Measurements from ENCODE around the gene CHD3.
"Not testable (repeated sequence)": the region's sequence is repeated elsewhere in the genome, so short reads cannot be mapped to it uniquely, and the experiment has no call there.

The CHD3 gene

DNA sequence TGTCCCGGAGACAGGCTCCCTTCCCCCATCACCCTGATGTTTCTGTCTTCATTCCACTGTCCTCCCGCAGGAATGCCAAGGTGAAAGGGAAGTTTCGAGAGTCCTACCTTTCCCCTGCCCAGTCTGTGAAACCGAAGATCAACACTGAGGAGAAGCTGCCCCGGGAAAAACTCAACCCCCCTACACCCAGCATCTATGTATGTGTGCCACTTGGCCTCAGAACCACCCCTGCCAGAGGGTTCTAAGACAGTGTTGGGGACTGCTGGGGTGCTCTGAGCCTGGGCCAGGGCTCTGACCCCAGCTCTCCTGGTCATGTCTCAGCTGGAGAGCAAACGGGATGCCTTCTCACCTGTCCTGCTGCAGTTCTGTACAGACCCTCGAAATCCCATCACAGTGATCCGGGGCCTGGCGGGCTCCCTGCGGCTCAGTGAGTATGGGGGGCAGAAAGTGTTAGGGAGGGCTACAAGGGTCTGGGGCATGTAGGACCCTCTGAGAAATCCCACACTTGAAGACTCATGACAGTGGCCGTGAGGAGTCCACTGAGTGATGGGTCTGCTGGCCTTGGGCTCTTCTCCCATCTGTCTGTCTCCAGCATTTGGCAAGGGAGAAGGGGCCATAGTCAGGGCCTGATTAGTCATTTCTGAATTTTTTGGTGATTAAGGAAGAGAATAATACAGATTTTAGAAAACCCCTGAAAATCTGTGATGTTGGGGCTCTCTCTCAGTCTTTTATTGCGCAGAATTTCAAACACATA is 38.7 kb upstream of the CHD3 start:
- no peak for DNase-seq

DNA sequence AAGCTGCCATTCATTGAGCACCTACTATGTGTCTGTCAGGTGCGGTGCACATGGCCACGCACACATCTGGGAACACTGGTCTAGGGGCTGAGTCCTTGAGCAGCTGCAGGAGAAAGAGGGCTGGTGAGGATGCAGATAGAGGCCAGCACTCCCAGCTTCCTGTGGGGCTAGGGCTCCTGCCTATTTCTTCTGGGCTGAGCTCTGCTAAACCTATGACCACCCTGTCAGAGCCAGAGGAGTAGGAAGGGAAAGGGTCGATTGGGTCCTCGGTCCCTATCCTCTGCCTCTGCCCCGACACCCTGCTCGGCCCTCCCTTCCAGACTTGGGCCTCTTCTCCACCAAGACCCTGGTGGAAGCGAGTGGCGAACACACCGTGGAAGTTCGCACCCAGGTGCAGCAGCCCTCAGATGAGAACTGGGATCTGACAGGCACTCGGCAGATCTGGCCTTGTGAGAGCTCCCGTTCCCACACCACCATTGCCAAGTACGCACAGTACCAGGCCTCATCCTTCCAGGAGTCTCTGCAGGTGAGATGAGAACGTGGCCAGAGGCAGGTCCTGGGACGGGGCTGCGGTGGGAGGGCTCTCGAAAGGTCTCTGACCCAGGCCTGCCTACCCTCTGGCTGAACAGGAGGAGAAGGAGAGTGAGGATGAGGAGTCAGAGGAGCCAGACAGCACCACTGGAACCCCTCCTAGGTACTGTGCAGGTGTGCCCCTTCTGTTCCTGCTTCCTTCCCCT is 37.7 kb upstream of the CHD3 start:
- DNase-seq: no peak

DNA sequence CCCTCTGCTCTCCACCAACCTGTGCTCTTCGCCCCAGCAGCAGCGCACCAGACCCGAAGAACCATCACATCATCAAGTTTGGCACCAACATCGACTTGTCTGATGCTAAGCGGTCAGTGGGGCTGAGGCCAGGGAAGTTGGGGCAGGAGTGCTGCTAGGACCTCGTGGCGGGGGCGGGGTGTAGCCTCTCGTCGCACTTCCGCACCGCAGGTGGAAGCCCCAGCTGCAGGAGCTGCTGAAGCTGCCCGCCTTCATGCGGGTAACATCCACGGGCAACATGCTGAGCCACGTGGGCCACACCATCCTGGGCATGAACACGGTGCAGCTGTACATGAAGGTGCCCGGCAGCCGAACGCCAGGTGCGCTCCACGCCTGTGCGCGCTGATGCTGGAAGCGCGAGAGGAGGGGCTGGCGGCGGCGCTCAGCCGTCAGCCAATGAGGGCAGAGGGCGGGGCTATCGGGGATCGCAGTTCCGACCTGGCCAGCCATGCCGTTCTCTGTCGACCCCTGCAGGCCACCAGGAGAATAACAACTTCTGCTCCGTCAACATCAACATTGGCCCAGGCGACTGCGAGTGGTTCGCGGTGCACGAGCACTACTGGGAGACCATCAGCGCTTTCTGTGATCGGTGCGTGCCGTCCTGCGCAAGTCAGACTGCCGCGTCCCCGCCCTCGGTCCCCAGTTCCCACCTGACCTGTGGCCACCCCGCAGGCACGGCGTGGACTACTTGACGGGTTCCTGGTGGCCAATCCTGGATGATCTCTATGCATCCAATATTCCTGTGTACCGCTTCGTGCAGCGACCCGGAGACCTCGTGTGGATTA is 36.9 kb upstream of the CHD3 start:
- peak in 47 of 51 donors; percentile 43 to 93 (median 80) for DNase-seq

DNA sequence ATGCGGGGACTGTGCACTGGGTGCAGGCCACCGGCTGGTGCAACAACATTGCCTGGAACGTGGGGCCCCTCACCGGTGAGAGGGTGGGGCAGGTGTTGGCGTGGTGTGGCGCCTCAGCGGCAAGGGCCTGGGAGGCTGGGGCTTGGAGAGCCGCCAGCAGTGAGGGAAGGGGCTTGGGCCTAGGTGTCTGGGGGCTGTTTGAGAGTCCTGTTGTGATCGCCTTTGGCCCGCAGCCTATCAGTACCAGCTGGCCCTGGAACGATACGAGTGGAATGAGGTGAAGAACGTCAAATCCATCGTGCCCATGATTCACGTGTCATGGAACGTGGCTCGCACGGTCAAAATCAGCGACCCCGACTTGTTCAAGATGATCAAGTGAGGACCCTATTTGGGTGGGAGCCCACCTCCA is 36.3 kb upstream of the CHD3 start:
- DNase-seq: no peak

DNA sequence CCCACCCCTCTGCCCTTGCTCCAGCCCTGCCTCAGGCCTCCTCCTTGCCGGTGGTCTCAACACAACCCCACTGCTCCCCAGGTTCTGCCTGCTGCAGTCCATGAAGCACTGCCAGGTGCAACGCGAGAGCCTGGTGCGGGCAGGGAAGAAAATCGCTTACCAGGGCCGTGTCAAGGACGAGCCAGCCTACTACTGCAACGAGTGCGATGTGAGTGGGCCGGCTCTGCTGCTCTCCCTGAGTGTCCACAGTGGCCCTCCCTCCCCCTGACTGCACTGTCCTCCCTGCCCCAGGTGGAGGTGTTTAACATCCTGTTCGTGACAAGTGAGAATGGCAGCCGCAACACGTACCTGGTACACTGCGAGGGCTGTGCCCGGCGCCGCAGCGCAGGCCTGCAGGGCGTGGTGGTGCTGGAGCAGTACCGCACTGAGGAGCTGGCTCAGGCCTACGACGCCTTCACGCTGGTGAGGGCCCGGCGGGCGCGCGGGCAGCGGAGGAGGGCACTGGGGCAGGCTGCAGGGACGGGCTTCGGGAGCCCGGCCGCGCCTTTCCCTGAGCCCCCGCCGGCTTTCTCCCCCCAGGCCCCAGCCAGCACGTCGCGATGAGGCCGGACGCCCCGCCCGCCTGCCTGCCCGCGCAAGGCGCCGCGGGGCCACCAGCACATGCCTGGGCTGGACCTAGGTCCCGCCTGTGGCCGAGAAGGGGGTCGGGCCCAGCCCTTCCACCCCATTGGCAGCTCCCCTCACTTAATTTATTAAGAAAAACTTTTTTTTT is 35.5 kb upstream of the CHD3 start:
- no peak for DNase-seq

DNA sequence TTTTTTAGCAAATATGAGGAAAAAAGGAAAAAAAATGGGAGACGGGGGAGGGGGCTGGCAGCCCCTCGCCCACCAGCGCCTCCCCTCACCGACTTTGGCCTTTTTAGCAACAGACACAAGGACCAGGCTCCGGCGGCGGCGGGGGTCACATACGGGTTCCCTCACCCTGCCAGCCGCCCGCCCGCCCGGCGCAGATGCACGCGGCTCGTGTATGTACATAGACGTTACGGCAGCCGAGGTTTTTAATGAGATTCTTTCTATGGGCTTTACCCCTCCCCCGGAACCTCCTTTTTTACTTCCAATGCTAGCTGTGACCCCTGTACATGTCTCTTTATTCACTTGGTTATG is 34.9 kb upstream of the CHD3 start:
- no peak for DNase-seq

DNA sequence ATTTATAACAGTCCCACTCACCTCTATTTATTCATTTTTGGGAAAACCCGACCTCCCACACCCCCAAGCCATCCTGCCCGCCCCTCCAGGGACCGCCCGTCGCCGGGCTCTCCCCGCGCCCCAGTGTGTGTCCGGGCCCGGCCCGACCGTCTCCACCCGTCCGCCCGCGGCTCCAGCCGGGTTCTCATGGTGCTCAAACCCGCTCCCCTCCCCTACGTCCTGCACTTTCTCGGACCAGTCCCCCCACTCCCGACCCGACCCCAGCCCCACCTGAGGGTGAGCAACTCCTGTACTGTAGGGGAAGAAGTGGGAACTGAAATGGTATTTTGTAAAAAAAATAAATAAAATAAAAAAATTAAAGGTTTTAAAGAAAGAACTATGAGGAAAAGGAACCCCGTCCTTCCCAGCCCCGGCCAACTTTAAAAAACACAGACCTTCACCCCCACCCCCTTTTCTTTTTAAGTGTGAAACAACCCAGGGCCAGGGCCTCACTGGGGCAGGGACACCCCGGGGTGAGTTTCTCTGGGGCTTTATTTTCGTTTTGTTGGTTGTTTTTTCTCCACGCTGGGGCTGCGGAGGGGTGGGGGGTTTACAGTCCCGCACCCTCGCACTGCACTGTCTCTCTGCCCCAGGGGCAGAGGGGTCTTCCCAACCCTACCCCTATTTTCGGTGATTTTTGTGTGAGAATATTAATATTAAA is 34.4 kb upstream of the CHD3 start:
- no peak for DNase-seq

DNA sequence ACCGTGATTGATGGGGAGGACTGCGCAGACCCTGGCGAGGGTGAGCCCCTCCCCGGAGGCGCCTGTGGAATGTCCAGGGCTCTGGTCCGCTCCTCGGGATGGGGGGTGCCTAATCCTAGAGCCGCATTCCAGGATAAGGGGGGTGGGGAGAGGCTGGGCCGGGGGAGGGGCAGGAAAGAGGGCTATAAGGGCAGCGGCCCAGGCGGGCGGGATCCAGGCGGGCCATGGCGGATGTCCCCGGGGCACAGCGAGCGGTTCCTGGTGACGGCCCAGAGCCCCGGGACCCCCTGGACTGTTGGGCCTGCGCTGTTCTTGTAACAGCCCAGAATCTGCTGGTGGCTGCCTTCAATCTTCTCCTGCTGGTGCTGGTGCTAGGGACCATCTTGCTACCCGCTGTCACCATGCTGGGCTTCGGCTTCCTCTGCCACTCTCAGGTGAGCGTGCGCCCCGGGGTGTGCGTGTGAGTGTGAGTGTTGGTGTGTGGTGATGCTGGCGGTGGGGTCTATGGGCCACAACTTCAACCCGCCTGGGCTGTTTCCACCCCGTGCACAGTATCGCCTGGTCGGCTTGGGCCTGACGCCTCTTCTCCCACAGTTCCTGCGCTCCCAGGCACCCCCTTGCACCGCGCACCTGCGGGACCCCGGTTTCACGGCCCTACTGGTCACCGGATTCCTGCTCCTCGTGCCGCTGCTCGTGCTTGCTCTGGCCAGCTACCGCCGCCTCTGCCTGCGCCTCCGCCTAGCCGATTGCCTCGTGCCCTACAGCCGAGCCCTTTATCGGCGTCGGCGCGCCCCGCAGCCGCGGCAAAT is 33.5 kb upstream of the CHD3 start, which contains the start of gene TMEM88:
Gene TMEM88, plus strand, starts transcription at position 216 of the 809 bp plus-strand sequence. Its CDS starts 9 bp downstream, at position 225.
- no peak for DNase-seq

DNA sequence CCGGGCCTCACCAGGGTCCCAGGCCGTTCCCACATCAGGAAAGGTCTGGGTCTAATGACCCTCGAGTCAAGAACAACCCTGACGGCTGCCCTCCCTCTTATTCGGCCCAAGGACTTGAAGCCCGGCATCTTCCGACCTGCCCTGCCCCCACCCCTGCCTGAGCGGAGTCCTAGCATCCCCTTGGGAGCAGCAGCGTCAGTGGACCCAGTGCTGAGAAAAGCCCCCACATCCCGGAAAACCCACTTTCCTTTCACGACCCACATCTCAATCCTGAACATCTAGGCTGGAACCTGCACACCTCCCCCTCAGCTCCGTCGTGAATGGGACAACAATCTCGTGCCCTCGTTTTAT is 33.0 kb upstream of the CHD3 start:
- DNase-seq: no peak

DNA sequence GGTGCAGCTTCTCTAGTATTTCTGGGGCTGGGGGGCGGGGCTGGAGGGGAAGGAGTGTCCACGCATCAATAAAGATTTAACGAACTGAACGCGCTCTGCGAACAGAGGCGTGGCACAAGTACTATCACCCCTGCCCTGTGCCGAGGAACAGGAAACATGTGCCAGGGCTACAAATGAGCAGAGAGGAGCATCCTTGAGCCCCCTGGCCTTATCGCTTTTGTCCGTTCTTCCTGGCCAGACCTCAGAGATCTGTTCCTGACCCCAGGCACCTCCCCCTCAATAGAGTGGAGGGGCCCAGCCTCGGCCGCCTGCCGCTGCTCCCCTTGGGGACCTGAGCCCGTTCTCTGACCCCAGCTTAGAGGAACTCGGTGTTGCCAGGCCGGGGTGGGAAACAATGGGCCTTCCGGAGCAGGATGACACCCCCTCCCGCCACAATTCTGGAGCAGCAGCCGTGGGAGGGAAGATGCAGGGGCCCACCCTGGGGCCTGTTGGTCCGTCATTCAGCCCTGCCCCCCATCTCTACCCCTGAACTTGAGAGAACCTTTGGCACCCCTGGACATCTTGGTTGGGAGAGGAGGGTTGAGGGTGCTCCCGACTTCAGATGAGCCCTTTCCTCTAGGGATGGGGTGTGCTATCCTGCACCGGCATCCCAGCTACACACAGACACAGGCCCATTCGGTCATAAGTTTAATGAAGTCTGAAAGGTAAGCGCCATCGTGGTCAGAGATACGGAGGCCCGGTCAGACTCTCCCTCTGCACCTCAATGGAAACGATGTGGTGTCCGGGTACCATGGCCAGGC is 32.4 kb upstream of the CHD3 start:
- no peak for DNase-seq

DNA sequence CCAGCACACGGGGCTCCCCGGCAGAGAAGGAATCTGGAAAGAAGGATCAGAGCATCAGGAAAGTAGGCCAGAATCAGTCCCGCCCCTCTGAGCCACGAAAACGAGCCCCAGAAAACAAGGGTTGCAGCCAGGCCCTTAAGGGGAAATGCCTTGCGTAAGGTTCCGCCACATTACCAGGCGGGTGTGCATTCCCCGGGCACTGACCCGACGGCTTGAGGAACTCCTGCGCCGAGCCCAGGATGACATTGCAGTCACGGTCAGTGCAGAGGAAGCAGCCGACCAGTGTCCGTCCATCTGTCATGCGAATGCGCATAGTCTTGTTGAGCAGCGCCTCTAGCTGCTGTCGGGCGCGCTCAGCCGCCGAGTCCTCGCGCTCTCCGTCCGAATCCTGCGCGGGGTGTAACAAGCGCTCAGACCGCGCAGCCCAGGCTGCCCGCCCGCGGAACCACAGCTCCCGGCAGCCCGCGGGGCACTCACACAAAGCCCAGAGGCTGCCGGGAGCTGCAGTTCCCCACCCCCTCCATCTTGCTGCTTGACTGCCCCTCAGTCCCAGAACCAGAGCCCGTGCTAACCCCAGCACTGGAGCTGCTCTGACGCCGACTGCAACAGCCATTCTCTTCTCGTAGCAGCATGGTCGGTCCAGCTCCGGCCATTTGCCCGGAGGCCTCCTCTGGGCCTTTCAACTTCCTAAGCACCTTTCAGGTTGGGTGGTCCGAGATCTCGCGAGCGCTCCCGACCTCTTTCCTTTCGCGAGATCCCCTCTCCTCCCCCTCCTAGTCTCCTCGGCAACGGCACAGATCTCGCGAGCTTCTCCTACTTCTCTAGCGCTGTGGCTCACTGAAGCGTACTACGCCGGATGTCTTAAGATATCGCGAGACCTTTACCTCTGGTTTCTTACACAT is 31.5 kb upstream of the CHD3 start, which contains the start of gene NAA38:
Gene NAA38, minus strand, starts transcription at position 749 of the 902 bp plus-strand sequence. Its CDS starts 96 bp downstream, at position 653.
- peak; percentile 81 to 100 (median 95) for DNase-seq

DNA sequence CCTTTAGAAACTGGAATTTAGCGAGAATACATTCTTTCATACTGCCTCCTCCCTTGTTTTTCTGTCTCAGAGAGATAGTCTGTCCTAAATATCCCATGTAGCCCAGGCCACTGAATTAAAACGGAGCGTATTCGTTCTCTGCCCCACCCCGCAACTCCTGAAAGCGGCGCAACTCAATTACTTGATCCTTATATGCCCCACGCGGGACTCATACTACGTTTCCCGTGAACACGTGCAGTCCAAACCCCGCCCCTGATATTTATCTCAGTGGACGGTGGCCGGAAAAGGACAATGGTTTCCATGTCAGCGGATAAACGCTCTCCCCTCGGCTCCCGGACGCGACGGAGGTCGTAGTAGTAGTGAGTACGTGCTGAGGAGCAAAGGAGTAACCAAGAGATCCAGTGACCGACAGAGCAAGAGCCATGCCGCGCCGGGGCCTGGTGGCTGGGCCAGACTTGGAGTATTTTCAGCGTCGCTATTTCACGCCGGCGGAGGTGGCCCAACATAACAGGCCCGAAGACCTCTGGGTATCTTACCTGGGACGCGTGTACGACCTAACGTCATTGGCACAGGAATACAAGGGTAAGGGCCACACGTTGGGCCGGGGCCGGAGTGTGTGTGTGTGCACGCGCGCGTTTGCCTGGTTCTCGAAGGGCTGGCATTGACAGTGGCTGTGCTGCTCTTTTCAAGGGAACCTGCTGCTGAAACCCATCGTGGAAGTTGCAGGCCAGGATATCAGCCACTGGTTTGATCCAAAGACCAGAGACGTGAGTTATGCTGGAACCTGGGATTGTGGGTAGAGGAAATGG is 30.7 kb upstream of the CHD3 start, which contains the start of gene CYB5D1:
Gene CYB5D1, plus strand, starts transcription at position 291 of the 809 bp plus-strand sequence. Its CDS starts 132 bp downstream, at position 423.
- DNase-seq: peak; percentile 61 to 99 (median 86)

DNA sequence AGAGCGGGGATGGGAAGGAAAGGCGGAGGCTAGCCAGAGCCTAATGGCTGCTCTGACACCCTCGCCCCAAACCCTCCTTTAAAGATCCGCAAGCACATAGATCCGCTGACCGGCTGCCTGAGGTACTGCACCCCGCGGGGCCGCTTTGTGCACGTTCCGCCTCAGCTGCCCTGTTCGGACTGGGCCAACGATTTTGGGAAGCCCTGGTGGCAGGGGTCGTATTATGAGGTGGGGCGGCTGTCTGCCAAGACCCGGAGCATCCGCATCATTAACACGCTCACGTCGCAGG is 30.1 kb upstream of the CHD3 start:
- peak in 1 of 51 donors; percentile 46 for DNase-seq

DNA sequence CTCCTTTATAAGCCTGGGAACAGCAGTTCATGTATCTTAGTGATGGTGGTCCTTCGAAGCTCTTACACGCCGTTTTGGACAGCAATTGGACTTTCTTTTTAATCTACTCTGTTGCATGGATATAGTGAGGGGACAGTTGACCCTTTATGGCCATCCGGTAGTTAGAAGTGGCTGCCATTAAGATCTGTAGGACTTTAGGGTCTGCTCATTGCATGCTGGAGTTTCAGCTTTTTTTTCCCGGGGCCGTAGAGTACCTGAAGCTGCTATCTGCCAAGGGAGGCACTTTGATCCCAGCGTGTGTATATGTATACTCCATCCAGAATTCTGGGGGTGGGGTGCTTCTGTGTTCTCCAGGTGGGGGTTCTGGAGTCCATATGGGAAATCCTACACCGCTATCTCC is 29.6 kb upstream of the CHD3 start:
- DNase-seq: no peak

DNA sequence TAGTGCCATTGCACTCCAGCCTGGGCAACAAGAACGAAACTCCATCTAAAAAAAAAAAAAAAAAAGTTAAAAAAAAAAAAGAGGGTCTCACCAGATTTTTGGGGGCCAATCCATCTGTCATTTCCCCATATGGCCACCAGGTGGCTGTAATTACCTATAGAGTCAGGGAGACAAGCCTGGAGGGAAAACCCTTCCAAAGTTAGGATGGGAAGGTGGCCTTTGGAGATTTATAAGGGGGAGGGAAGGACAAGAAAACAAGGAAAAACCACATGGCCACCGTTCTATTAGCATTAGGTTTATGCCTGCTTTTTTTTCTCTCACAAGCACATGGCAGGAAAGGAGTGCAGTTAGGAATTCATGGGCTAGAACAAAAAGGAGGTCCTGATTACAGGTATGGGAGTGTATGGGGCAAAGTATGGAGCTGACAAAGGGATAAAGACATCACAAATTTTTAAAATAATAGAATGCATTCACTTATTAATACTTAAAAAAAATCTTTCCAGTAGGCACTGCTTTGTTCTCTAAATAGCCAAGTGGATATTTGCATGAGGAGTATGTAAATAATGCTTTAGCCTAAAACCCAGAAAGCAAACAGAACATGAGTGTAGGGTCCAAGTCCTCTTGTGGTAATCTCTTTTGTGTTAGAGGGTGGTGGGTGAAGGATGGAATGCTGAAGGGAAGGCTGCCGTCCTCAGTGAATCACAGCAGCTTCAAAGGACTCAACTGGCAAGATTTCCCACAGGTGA is 25.7 kb upstream of the CHD3 start:
- DNase-seq: peak in 8 of 51 donors; percentile 17 to 58 (median 31)

DNA sequence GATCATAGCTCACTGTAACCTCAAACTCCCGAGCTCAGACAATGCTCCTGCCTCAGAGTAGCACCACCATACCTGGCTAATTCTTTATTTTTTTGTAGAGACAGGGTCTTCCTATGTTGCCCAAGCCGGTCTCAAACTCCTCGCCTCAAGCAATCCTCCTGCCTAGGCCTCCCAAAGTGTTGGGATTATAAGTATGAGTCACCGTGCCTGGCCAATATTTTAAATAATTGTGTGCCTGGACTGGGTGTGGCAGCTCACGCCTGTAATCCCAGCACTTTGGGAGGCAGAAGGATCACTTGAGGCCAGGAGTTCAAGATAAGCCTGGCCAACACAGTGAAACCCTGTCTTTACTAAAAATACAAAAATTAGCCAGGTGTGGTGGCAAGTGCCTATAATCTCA is 24.2 kb upstream of the CHD3 start:
- DNase-seq: not testable (repeated sequence)

Data from hypothalamus (tissue), 51 donors.